ENCODE results near the gene KCNQ1.

KCNQ1 gene

GRCh38 chr11:2657697-2658284, 213.0 kb downstream of the KCNQ1 start:
- H3K27me3 ChIP-seq (ENCODE audit: insufficient read depth, low read depth, severe bottlenecking), result no peaks in the 10 kb centered on the region
- H3K9me3 ChIP-seq (ENCODE audit: severe bottlenecking), result peaks cover 19% of the 10 kb centered on the region
- TF ChIP-seq, protein P1, sequence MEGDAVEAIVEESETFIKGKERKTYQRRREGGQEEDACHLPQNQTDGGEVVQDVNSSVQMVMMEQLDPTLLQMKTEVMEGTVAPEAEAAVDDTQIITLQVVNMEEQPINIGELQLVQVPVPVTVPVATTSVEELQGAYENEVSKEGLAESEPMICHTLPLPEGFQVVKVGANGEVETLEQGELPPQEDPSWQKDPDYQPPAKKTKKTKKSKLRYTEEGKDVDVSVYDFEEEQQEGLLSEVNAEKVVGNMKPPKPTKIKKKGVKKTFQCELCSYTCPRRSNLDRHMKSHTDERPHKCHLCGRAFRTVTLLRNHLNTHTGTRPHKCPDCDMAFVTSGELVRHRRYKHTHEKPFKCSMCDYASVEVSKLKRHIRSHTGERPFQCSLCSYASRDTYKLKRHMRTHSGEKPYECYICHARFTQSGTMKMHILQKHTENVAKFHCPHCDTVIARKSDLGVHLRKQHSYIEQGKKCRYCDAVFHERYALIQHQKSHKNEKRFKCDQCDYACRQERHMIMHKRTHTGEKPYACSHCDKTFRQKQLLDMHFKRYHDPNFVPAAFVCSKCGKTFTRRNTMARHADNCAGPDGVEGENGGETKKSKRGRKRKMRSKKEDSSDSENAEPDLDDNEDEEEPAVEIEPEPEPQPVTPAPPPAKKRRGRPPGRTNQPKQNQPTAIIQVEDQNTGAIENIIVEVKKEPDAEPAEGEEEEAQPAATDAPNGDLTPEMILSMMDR (IDR thresholded peaks at IDR 0.05; ENCODE audit: low read depth, low read length), result no peak
- no peak overlapping the region for H3K27ac ChIP-seq
- no peaks in the 10 kb centered on the region for H3K36me3 ChIP-seq
- DNase-seq, result no peak
- H3K4me3 ChIP-seq (ENCODE audit: low read depth, low read length), result no peak overlapping the region

DNA sequence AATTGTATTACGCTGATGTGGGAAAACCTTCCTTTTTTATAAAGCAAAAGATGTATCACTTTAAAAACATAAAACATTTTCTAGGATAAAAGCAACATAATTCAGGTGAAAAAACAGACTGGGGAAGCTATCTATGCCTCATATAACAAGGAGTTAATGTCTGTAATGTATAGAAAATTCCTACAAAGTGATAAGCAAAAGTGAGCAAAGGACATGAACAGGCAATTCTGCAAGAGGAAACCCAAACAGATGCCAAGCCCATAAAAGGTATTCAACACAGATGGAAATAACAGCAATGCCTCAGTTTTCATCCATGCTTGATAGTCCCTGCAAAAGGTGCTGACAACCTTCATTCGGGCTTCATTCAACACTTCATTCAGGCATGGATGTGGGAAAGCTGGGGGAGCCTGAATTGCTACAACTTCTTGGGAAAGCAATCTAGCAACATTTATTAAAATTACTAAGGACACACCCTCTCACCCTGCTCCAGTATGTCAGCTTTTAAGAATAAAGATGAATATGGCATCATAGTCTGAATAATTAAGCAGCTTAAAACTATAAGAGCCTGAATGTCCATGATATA, 215.6 kb downstream of the KCNQ1 start:
- DNase-seq, result no peak
- Histone ChIP-seq H3K36me3 (no peaks in the 10 kb centered on the region), H3K27ac (no peak overlapping the region), H3K27me3 (ENCODE audit: insufficient read depth, low read depth, severe bottlenecking) (no peaks in the 10 kb centered on the region), H3K4me3 (ENCODE audit: low read depth, low read length) (no peak overlapping the region), H3K9me3 (ENCODE audit: severe bottlenecking) (peaks cover 14% of the 10 kb centered on the region)
- TF ChIP-seq, protein P1 (IDR thresholded peaks at IDR 0.05; ENCODE audit: low read depth, low read length), result no peak

- Histone ChIP-seq H3K36me3 (no peaks in the 10 kb centered on the region), H3K9me3 (ENCODE audit: severe bottlenecking) (peaks cover 14% of the 10 kb centered on the region), H3K4me3 (ENCODE audit: low read depth, low read length) (no peak overlapping the region), H3K27me3 (ENCODE audit: insufficient read depth, low read depth, severe bottlenecking) (no peaks in the 10 kb centered on the region), H3K27ac (no peak overlapping the region)
- TF ChIP-seq, protein P1 (IDR thresholded peaks at IDR 0.05; ENCODE audit: low read depth, low read length), result no peak
- DNase-seq, result no peak
Measured at GRCh38 chr11:2661173-2662023, 216.6 kb downstream of the KCNQ1 start.

DNA sequence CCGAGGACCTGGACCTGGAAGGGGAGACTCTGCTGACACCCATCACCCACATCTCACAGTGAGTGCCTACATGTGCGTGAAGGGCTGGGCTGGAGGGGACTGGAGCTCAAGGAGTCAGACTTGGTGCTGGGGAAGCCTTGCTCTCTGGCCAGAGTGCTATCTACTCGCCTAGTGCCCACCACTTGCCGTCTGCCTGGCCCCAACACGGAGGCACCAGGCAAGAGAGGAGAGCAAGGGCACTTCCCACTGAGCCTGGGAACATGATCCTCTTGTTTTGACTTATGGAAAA, 217.2 kb downstream of the KCNQ1 start:
- TF ChIP-seq, protein P1 (IDR thresholded peaks at IDR 0.05; ENCODE audit: low read depth, low read length), result no peak
- H3K4me3 ChIP-seq (ENCODE audit: low read depth, low read length), result no peak overlapping the region
- no peaks in the 10 kb centered on the region for H3K27me3 ChIP-seq (ENCODE audit: insufficient read depth, low read depth, severe bottlenecking)
- no peaks in the 10 kb centered on the region for H3K36me3 ChIP-seq
- H3K9me3 ChIP-seq (ENCODE audit: severe bottlenecking), result peaks cover 14% of the 10 kb centered on the region
- no peak for DNase-seq
- no peak overlapping the region for H3K27ac ChIP-seq

- TF ChIP-seq, protein P1 (IDR thresholded peaks at IDR 0.05; ENCODE audit: low read depth, low read length), result no peak
- no peak for DNase-seq
- Histone ChIP-seq H3K36me3 (no peaks in the 10 kb centered on the region; the same call in 1 of the 2 replicates), H3K9me3 (ENCODE audit: severe bottlenecking) (peaks cover 14% of the 10 kb centered on the region), H3K27ac (no peak overlapping the region), H3K27me3 (ENCODE audit: insufficient read depth, low read depth, severe bottlenecking) (no peaks in the 10 kb centered on the region), H3K4me3 (ENCODE audit: low read depth, low read length) (no peak overlapping the region)
Measured at GRCh38 chr11:2662430-2663299, 217.9 kb downstream of the KCNQ1 start.
